KBM-7 (cell line): Measurements from ENCODE around the gene CHRNA3.
A peak's percentile ranks its signal among the peaks of the same experiment; 100 is the strongest.

Experiments
- DNase-seq: peaks from one replicate; pipeline ENCODE4 v3.0.0-alpha.2; 2015
- in situ Hi-C: fragments of 300-500 bp; cut with MboI; formaldehyde crosslinking; loops from 2 replicates; pipeline ENCODE4 v1.14.3; 2020; ENCODE audit warnings: low sequenced_read_pairs, low pct_unique_long_range_greater_than_20kb, mixed read lengths

The CHRNA3 gene

DNA sequence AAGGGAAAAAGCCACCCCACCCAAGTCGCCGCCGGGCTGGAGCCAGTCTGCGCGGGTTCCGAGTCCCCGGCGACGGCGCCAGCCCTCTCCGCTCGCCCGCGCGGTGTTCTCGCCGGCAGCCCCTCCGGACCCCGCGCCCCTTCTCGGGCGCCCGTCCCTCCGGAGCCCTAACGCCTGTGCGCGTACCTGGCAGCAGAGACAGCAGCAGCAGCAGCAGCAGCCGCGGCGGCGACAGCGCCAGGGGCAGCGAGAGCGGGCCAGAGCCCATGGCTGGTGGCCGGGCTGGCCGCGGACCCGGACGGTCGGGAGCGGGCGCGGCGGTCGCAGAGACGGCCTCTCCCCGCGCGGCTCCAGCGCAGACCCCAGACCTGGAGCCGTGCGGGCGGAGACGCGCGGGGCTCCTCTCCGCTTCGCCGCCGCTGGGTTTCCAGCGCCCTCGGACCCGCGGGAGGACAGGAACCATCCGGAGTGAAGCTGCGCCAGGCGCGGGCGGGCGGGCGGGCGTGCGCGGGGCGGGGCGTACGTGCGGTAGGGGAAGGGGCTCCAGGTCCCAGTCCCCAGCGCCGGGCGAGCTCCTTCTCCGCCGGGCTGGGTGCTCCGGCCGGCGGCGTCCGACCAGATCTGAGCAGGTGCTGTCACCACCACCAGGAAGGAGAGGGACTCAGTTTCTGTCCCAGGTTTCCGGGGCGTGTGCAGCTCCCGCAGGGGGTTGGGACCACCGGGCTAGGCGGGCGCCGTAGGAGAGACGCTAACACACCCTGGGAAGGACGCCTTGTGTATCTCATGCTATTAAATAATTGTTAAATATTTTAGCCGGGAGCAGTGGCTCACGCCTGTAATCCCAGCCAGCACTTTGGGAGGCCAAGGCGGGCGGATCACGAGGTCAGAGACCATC is at the start of gene CHRNA3:
Gene CHRNA3, minus strand, starts transcription at position 470 of the 895 bp plus-strand sequence. Its CDS starts 202 bp downstream, at position 268.
- no peak for DNase-seq
- in situ Hi-C loops: no loop called here

DNA sequence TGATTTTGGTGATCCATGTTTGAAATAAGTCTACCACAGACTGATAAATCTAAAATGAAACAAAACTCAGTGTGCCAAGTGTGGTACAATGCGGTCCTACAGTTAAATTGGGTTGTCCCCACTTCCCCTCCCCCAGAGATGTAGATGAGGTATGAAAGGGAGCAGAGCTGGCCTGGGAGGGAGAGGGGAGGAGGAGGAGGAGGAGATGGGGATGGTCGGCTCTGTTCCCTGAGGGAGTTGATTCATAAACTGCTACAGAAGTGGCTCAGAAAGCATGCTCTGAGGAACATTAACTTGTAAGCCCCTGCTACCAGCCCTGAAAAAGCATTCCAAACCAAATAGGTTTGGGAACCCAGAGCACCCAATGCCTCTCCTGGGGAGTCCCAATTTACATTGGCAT is 48.2 kb upstream of the CHRNA3 start:
- in situ Hi-C loops: no loop called here

DNA sequence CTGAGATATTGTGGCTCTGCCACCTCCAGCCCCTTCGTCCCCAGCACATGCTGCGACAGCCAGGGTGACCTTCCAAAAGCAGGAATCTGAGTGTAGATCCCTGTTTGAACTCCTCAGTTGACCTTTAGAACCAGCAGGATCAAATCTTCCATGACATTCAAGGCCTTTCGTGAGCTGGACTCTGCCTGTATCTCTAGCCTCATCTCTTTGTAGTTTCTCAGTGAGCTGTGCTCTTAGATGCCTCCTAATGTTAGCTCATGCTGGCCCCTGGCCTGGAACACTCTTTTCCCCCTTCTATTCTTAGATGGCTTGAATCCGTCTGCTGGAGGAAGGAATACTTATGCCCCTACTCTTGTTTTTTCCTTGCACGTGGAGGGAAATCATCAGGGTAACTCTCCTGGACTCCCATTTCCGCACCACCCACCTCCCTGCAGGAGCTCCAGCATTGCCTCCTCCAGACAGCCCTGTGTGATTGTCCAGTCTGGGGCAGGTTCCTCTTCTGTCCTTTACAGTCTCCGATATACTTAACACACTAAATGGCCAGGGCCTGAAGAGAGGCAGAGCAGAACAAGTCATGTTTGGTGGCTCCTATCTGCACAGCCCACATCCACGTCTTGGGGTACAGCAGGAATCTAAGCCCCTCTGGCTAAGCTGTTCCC is 46.9 kb upstream of the CHRNA3 start:
- no peak for DNase-seq
- in situ Hi-C loops: no loop called here

More for the DNA sequence above, 48.2 kb upstream of the CHRNA3 start:
- no peak for DNase-seq

DNA sequence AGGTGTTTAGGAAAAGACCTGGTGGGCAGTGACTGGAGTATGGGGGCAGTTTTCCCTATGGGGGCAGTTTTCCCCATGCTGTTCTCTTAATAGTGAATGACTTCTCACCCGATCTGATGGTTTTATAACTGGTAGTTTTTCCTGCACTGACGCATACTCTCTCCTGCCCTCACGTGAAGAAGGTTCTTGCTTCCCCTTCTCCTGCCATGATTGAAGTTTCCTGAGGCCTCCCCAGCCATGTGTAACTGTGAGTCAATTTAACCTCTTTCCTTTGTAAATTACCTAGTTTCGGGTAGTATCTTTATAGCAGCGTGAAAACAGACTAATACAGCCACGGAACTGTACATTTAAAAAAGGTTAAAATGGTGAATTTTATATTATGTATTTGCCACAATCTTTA is 45.2 kb upstream of the CHRNA3 start:
- in situ Hi-C loops: no loop called here

DNA sequence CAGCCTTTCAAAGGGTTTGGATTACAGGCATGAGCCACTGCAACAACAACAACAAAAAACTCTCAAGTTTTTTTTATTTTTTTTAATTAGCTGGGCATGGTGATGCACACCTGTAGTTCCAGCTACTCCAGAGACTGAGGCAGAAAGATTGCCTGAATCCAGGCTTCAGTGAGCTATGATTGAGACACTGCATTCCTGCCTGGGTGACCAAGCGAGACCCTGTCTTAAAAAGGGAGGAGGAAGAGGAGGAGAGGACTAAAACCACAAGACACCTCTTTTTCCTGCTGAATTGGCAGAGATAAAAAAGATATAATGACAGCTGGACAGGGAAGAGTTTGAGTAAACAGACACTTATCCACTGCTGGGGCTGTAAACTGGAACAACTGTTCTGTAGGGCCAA is 42.9 kb upstream of the CHRNA3 start:
- peak; percentile 65 for DNase-seq
- in situ Hi-C loops: no loop called here

More for the DNA sequence above, 45.2 kb upstream of the CHRNA3 start:
- no peak for DNase-seq

DNA sequence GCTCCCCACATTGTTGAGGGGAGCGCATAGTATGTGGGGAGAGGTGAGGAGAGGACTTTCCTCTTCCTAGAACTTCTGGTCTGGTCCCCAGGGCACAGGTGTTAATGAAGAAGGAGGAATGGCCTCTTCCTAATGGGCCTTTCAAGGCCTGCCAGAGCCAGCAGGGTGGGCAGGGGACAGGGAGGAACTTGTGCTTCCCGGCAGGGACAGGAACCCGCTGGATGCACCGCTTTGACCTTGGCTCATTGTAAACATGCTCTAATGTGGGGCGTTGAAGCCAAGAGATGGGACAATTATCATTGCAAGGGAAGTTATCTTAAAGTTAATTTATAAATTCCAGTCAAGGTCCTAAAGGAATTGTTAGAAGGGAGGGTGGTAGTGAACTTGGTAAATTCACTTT is 41.2 kb upstream of the CHRNA3 start:
- DNase-seq: no peak
- in situ Hi-C loops: no loop called here

DNA sequence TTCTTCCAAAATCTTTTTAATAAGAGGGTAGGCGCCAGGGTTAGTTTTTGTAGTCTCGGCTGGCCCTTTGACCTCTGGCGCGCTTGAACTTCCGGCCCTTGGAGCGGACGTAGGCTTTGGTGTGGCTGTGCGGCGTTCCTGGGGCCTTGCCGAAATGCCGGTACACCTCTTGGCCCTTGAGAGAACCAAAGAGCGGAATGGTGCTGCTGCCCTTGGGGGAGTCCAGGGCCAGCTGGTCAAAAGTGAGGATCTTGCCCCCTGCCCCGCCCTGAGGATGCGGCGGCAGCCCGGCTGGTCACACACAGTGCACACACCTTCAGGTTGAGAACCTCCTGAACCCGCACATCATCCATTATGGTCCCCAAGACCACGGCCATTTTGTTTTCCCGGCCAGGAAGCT is 40.2 kb upstream of the CHRNA3 start:
- in situ Hi-C loops: no loop called here
- no peak for DNase-seq

DNA sequence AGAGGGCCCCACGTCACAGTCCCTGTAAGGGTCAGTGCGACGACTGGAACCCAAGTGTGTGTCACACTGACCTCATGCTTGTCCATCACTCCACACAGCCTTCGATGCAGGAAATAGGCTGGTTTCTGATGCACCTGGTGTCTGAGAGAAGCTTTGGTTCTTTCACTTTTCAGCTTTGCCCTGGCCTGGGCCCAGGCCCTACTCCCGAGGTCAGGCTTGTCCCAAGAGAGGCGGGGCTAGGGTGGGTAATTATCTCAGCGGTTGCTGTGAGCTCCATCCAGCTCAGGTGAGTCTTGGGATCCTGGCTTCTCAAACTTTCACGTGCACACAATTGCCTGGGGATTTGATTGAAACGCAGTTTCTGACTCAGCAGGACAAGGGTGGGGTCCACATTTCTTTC is 39.8 kb upstream of the CHRNA3 start:
- in situ Hi-C loops: no loop called here
- DNase-seq: no peak

DNA sequence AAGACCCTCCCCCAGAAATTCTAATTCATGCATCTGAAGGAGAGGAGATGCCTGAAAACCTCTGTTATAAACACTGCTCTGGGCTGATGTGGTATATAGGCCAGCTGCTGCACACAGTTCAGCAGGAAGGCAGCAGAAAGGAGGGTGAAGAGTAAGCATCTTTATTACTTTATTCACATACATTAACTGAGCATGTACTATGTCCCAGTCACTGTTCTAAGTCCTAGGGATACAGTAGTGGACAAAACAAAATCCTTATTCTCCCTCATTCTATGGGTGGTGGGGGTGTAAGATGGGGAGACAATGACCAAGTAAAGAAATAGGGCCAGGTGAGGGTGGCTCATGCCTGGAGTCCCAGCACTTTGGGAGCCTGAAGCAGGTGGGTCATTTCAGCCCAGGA is 38.0 kb upstream of the CHRNA3 start:
- in situ Hi-C loops: no loop called here

DNA sequence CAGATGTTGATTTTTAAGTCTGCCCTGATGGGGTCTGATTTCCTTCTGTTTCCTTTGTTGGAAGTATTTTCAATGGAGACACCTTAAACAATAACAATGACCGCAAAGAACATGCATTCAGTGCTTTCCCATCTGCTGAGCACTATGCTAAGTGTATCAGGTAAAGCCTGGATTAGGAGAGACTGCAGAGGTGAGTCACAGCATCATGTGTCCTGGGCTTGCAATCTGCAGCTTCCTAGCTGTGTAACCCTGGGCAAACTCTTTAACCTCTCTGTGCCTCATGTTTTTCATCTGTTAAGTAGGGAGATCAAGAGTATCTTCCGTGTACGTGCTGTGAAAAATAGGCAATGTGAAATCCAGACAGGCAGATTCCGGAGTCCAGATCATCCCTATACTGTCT is 33.5 kb upstream of the CHRNA3 start:
- in situ Hi-C loops: no loop called here

More for the DNA sequence above, 38.0 kb upstream of the CHRNA3 start:
- no peak for DNase-seq

DNA sequence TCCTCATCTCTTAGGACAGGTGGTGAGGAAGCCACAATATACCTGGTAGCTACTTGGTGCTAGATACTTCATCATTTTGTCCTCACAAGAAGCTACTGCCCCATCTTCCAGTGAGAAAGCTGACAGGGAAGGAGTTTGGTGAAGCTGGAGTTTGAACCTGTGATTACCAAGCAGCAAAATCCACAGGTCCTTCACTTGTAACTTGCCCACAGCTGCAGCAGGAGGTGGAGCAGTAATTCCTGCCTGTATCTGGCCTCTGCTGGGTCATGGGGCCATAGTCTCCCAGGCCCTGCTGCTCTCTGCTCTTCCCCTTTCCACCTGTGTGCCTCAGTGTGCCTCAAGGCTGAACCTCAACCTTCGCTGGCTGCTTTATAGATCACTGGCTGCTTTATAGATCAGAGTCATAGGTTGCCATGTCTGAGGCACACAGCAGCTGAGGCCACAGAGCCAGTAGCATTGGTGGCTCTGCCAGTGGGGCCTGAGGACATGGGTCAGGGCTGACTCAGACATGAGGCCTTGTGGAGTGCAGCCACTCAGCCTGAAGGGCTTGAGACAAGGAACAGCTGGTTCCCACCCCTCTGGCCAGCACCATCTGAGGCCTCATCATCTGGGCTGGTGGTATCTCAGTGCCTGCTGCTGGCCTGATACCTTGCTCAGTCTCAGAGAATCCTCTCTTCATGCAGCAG is 31.3 kb upstream of the CHRNA3 start:
- in situ Hi-C loops: no loop called here
- no peak for DNase-seq

More for the DNA sequence above, 33.5 kb upstream of the CHRNA3 start:
- no peak for DNase-seq

DNA sequence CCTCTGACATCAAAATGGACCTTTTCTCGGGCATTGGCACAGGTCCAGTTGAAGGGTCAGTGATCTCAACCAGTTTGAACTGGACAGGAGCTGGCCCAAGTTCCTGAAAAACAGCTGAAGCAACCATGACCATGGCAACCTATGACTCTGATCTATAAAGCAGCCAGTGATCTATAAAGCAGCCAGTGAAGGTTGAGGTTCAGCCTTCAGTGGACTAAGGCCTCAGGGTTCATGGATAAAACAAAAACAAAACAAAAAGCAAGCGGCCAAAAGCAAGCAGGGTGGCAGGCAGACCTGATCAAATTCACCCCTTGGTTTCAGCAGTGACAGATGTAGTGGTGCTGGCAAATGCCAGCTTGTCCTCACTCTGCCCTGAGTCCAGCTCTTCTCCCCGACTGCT is 30.2 kb upstream of the CHRNA3 start:
- no peak for DNase-seq
- in situ Hi-C loops: no loop called here

DNA sequence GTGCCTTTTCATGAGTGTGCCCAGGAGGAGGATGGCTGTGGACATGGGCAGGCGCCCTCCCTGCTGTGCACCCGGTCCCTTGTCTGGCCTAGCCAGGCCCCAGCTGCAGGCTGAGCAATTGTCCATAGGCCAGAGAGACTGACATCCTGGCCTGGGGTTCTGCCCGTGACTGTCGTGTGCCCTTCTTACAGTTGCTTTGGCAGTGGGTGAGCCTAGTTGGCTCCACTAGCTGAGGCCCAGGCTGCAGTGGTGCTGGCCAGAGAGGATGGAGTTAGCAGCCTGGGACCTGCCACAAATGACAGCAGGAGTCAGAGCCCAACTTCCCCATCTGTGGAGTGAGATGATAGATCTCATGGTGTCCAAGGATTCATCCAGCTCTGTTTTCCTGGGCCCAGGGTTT is 29.2 kb upstream of the CHRNA3 start:
- no peak for DNase-seq
- in situ Hi-C loops: no loop called here

DNA sequence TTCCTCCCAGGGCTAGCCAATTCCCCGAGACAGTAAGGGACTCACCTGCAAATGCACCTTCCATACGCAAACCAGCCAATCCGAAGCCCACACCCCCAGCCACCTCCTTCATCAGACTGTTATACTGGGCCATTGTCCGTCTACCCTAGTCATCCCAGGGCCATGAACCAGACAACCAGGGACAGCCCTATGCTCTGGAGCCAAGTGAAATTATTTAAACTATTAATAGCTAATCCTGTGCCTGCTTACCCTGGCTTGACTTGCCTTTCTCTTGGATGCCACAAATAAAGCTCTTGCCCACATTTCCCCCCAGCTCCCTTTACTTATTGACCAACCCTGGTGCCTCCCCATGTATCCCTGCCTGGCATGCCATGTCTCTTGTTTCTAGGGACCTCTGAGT is 24.2 kb upstream of the CHRNA3 start:
- in situ Hi-C loops: no loop called here
- DNase-seq: no peak

DNA sequence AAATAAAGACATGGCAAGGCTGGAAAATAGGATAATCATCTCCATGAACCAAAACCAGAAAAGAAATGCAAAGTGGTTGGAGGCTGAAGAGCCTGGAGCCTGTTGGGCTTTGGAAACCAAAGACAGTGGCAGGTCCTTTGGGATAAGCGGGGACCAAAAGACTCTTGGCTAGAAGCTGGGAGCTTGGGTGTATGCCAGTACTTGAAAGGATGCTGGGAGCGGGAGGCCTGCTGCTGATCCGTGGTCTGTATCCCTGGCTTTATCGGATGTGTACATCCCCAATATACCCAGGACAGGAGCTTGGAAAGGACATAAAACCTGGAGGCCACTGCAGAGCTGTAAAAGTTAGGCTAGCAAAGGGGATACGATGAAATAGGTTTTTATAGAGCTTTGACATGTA is 21.5 kb upstream of the CHRNA3 start:
- in situ Hi-C loops: no loop called here
- DNase-seq: no peak

DNA sequence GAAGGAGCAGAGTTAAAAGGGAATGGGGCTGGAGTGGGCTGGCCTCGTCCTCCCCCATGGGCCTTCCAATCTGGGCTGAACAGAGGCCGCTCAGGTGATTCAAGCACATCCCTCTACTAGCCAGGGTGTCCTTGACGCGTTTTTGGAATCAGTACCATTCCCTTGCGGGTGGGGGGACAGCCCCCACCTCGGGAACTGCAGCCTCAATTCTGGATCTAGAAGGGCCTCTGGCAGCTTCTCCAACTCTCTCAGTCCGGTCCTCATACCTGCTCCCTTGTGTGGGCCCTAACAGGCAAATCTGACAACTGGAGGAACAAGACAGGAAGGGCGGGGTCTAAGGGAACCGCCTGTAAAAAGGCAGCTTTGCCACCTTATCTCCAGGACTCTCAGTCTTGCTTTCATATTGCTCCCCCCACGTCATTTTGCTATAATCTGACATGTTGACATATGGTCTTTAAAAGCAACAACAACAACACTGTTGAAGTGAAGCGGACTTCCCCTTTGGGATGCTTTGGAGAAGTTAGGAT is 21.0 kb upstream of the CHRNA3 start:
- in situ Hi-C loops: no loop called here
- no peak for DNase-seq

DNA sequence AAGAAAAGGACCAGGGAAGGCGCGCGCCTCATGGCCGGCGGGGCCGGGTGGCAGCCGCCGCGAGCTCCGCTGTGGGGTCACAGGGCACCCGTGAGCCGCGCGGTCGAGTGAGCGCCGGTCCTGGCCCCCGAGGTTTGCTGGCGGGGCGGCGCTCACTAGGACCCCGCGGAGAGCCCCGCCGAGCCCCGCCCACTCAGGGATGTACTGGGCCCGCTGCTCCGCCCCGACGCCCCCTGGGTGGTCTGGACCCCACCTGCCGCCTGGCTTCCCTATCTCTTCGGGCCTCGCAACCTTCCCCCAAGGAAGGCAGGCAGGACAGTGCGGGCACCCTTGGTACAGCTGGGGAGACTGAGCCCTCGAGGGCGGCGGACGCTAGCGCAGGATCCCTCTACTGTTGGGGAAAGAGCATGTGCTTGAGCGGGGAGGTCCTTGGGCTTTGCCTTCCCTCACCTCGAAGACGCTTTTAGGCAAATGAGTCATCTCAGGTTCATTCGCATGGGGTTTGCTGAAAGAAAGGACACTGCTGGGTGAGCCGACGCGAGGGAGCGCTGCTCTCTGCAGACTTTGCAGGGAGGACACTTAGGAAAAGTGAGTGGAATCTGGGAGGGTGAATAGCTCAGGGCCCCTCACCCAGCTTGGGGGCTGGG is 20.4 kb upstream of the CHRNA3 start, which contains the start of gene CHRNB4:
Gene CHRNB4, minus strand, starts transcription at position 109 of the 647 bp plus-strand sequence. Its CDS starts 77 bp downstream, at position 32.
- in situ Hi-C loops: no loop called here
- DNase-seq: no peak

DNA sequence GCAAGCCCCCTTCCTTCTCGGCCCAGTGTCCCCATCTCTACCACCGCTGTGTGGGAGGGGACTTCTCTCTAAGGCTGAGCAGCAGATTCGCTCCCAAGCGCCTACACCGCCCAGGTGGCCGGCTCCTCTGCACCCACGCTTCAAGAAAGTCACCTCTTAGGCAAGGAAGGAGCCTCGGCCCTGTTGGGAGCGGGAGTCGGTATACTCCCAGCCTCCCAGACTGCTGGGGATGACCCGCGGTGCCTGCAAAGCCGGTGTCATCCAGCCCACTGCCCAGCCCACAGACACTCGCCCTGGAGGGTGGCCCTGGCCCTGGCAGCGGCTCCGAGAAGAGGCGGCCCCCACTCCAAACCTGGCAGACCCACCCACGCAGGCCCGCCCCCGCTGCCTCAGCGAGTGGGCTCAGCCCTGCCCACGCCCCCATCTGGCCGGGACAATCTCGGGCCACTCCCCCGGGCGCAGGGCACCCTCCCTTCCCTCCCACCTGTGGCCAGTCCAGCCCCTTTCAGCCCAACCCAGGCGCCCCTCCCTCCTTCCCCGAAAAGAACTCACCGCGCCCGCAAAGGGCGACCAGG is 19.8 kb upstream of the CHRNA3 start:
- in situ Hi-C loops: no loop called here
- DNase-seq: no peak
